ENCODE measurements around the gene LDLRAD4. TPM values are rescaled to one million over a fixed set of nuclear protein-coding genes. Genes with fewer than 3 reads are reported as not detected.

Gene LDLRAD4
- total and polyA plus RNA-seq, 9 of the 15 experiments (the other 6 are each of a cell fraction or from before 2014, with no cell fraction given) = 0.01 TPM; not detected in 8

GRCh38 chr18:13444430-13445240 is 226.1 kb downstream of the LDLRAD4 start:
- Histone ChIP-seq H3K9me3 (replicated peaks; ENCODE audit: control insufficient read depth, insufficient read depth, low read depth, low read length) (no peaks in the 10 kb centered on the region), H3K9ac (ENCODE audit: insufficient read depth in 1 of 2, low read depth in 2 of 2, low read length in 2 of 2) (no peak overlapping the region), H3K79me2 (ENCODE audit: control insufficient read depth, insufficient read depth, low read length) (no peaks in the 10 kb centered on the region), H3K9me1 (ENCODE audit: control insufficient read depth, insufficient read depth, low read length) (no peaks in the 10 kb centered on the region), H3K4me2 (ENCODE audit: insufficient read depth, low read length) (no peak overlapping the region), H4K20me1 (replicated peaks; ENCODE audit: control insufficient read depth, insufficient read depth, low read length) (no peaks in the 10 kb centered on the region; the same call in 1 of the 2 replicates), H3K4me3 (no peak overlapping the region), H3K27ac (ENCODE audit: extremely low read depth, low read depth, low read length) (no peak overlapping the region), H3K36me3 (ENCODE audit: control insufficient read depth, insufficient read depth, low read length) (no peaks in the 10 kb centered on the region), H3K4me1 (replicated peaks in 1 of 2; ENCODE audit: control insufficient read depth in 2 of 2, insufficient read depth in 2 of 2, low read length in 2 of 2) (no peaks in the 10 kb centered on the region), H2AFZ (ENCODE audit: low read depth, low read length) (no peak overlapping the region), H3K27me3 (ENCODE audit: control insufficient read depth in 2 of 2, insufficient read depth in 2 of 2, low read length in 2 of 2) (peaks cover 24 to 64% of the 10 kb centered on the region in 2 experiments)
- no peak for DNase-seq (ENCODE audit: extremely low read depth in 1 of 4, low spot score in 3 of 4)
- ATAC-seq = no peak
- WGBS (ENCODE audit: insufficient coverage, low coverage, missing lambda C conversion rate) = 0% methylated on average over 8 of the region's 8 CpGs
- ChIA-PET CTCF (ENCODE audit: low intra/inter-chr PET ratio) (no interaction called here), POLR2A (no interaction called here)
- FAIRE-seq = no peak
- in situ Hi-C loops (cut with MboI) (no loop called here), intact Hi-C loops (cut with micrococcal nuclease) (no loop called here)
- BruUV-seq (replicated peaks) = no TSS peak
- TF ChIP-seq MAFG (tag; conservative IDR thresholded peaks at IDR 0.05) (no peak), TAF9B (IDR thresholded peaks at IDR 0.05; ENCODE audit: partially characterized antibody) (no peak), ZNF217 (CRISPR knock-in tag; IDR thresholded peaks at IDR 0.05) (no peak), ZNF384 (IDR thresholded peaks at IDR 0.05; ENCODE audit: low read depth, low read length) (no peak), ZNF124 (CRISPR knock-in tag; IDR thresholded peaks at IDR 0.05) (no peak), POLR2B (IDR thresholded peaks at IDR 0.05; ENCODE audit: low read depth, partially characterized antibody) (no peak), ELF1 (tag; IDR thresholded peaks at IDR 0.05) (no peak), PPARD (CRISPR knock-in tag; IDR thresholded peaks at IDR 0.05) (no peak), XRCC4 (IDR thresholded peaks at IDR 0.05; ENCODE audit: extremely low read depth, insufficient read depth, insufficient read length) (no peak), STAG1 (CRISPR knock-in tag; IDR thresholded peaks at IDR 0.05; ENCODE audit: borderline replicate concordance) (no peak)
- TF ChIP-seq, protein P1, sequence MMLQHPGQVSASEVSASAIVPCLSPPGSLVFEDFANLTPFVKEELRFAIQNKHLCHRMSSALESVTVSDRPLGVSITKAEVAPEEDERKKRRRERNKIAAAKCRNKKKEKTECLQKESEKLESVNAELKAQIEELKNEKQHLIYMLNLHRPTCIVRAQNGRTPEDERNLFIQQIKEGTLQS (IDR thresholded peaks at IDR 0.05) = no peak
- TF ChIP-seq, protein P1 (CRISPR knock-in tag; conservative IDR thresholded peaks at IDR 0.05) = no peak

All from K562 (cell line).